NCI-H1694 treated with DMSO at 0.1 percent for 48 hours (cell line): ENCODE data around the gene PARP4.
"Not testable (repeated sequence)": the region's sequence is repeated elsewhere in the genome, so short reads cannot be mapped to it uniquely, and the experiment has no call there.

Experiments used
- DNase-seq: peaks from one replicate; lab custom pipeline; 2025; lab: John Stamatoyannopoulos, UW

The PARP4 gene

GRCh38 chr13:24444851-24445250, 67.7 kb downstream of the PARP4 start:
- not testable (repeated sequence) for DNase-seq

GRCh38 chr13:24443366-24443765, 69.2 kb downstream of the PARP4 start:
- DNase-seq, result no peak

DNA sequence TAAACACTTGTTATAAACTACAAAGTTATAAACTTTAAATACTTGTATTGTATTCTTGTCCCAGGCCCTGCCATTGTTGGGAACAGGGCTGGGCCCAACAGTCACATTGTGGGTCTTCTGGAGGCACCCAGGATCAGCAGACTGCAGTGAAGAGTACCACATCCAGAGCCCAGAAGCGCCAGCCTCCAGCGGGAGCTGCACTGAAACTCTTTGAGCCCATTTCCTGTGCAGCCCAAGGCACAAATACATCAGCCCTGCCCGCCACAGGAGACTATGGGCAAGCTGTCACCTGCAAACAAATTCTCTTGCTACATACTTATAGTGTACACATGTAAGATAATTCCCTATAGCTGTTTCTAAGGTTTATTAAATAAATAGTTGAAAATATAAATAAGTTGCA, 86.5 kb downstream of the PARP4 start:
- DNase-seq, result not testable (repeated sequence)

DNA sequence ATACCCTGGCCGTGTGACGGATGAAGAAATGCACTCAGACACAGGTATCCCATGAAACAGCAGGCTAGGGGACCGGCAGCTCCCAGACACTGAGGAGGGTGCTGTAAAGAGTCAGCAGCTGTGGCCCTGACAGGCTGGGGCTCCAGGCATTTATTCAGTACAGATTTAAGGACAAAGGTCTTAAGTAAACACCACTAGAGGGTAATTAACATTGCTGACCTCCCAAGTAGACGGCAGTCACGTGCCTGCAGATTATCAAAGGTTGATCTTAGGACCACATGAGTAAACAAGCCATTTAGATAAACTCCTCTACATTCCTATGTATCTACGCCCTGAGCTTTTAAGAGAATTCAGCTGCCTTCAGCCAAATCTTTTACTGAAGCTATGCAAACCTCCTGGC, 92.9 kb downstream of the PARP4 start:
- not testable (repeated sequence) for DNase-seq

- DNase-seq, result no peak
Observed at GRCh38 chr13:24407844-24408243, 104.7 kb downstream of the PARP4 start.

GRCh38 chr13:24406524-24406923, 106.1 kb downstream of the PARP4 start:
- DNase-seq, result no peak

- DNase-seq, result no peak
Observed at GRCh38 chr13:24396821-24397220, 115.8 kb downstream of the PARP4 start.

- no peak for DNase-seq
Observed at GRCh38 chr13:24392972-24393371, 119.6 kb downstream of the PARP4 start.

GRCh38 chr13:24391771-24392683, 120.6 kb downstream of the PARP4 start:
- not testable (repeated sequence) for DNase-seq

DNA sequence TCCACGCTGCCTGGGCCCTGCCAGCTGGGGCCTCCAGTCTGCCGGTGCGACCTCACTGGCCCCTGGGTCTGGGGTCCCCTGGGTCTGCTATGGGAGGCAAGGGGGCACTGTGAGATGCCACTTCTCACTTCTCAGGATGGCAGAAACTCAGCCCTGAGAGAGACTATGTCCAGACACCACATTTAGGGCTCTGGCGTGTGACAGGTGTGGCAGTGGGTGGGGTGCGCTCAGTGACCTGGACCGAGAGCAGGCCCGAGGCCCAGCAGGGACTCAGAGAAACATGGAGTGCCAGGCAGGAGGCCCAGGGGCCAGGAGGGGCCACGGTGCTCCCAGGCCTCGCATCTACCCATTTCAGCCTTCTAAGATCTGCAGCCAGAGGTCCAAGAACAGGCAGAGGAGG, 121.8 kb downstream of the PARP4 start:
- not testable (repeated sequence) for DNase-seq

- no peak for DNase-seq
Observed at GRCh38 chr13:24389506-24389905, 123.1 kb downstream of the PARP4 start.

- DNase-seq, result not testable (repeated sequence)
Observed at GRCh38 chr13:24388743-24389142, 123.8 kb downstream of the PARP4 start.

- DNase-seq, result no peak
Observed at GRCh38 chr13:24386816-24387708, 125.5 kb downstream of the PARP4 start.

- DNase-seq, result no peak
Observed at GRCh38 chr13:24385902-24386301, 126.7 kb downstream of the PARP4 start.

DNA sequence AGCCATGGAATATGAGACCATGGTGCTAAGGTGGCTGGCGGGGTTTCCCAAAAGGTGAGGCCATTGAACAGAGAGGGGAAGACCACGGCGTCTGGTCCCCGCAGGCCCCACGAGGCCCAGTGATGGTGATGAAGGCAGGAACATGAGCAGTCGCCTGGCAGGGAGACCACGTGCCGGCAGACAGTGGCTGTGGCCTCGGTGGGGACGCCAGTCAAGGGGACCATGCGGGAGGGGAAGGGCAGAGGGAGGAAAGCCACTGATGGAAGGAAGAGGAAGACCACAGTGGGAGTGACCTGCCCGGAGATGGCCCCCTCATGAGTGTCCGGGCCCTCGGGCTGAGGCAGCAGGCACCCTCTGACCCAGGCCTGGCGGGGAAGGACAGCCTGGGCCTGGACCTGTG, 127.6 kb downstream of the PARP4 start:
- DNase-seq, result not testable (repeated sequence)

- DNase-seq, result not testable (repeated sequence)
Observed at GRCh38 chr13:24384091-24384490, 128.5 kb downstream of the PARP4 start.

- no peak for DNase-seq
Observed at GRCh38 chr13:24381541-24382265, 130.9 kb downstream of the PARP4 start.

GRCh38 chr13:24380881-24381280, 131.7 kb downstream of the PARP4 start:
- not testable (repeated sequence) for DNase-seq

- DNase-seq, result not testable (repeated sequence)
Observed at GRCh38 chr13:24380227-24380626, 132.4 kb downstream of the PARP4 start.

DNA sequence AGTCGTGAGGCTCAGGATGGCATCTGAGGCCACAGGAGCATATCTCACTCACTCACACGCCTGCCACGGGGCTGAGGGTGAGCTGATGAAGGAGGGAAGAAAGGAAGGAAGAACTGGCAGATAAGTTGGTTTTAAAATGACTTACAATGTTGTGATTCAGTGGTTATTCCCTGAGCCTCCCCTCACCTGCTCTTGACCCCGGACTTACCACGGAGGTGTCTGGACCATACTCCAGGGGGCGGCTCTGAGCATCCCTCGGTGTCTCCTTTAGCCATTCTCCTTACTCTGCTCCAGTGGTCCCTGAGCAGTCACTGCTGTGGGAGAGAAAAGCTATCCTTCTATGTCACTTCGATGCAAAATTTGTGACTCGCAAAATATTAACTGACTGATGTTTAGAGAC, 141.3 kb downstream of the PARP4 start:
- not testable (repeated sequence) for DNase-seq
